IPS-15b (cell line): Measurements from ENCODE around the gene GARNL3.

ENCODE experiments used
- H3K27me3 ChIP-seq: one replicate; pipeline ENCODE4 v1.6.1; 2013; ENCODE audit warnings: low read length; ENCODE audit not compliant: control insufficient read depth, insufficient read depth
- H3K36me3 ChIP-seq: one replicate; pipeline ENCODE4 v1.6.1; 2013; ENCODE audit warnings: low read length; ENCODE audit not compliant: control insufficient read depth, insufficient read depth
- H3K4me1 ChIP-seq: one replicate; pipeline ENCODE4 v1.6.1; 2013; ENCODE audit warnings: mild to moderate bottlenecking, low read length; ENCODE audit not compliant: control insufficient read depth, insufficient read depth
- H3K4me3 ChIP-seq: one replicate; pipeline ENCODE4 v1.5.1; 2013; ENCODE audit warnings: low read depth, low read length
- H3K9ac ChIP-seq: one replicate; pipeline ENCODE4 v1.6.1; 2013; ENCODE audit warnings: low read depth, mild to moderate bottlenecking, low read length
- H3K9me3 ChIP-seq: one replicate; pipeline ENCODE4 v1.6.1; 2013; ENCODE audit warnings: mild to moderate bottlenecking, low read length; ENCODE audit not compliant: control insufficient read depth, insufficient read depth

The GARNL3 gene

DNA sequence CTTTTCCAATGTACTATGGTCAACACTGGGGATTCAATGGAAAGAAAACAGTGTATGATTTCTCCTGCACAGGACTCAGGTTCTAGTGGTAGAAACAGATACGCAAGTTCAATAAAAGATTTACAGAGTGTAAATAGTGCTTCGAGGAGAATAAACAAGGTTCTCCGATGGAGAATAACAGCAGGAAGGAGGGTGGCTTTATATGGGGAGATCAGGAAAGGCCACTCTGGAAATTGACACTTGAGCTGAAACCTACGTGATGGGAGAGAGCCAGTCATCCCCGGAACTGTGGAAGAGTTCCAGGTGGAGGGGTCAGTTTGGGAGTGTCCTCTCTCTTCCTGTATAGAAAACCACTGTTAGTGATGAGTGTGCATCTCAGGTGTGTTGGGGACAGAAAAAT, 65.9 kb downstream of the GARNL3 start:
- Histone ChIP-seq H3K9me3 (no peaks in the 10 kb centered on the region), H3K4me3 (no peak overlapping the region), H3K4me1 (no peaks in the 10 kb centered on the region), H3K27me3 (no peaks in the 10 kb centered on the region), H3K36me3 (no peaks in the 10 kb centered on the region), H3K9ac (no peak overlapping the region)

DNA sequence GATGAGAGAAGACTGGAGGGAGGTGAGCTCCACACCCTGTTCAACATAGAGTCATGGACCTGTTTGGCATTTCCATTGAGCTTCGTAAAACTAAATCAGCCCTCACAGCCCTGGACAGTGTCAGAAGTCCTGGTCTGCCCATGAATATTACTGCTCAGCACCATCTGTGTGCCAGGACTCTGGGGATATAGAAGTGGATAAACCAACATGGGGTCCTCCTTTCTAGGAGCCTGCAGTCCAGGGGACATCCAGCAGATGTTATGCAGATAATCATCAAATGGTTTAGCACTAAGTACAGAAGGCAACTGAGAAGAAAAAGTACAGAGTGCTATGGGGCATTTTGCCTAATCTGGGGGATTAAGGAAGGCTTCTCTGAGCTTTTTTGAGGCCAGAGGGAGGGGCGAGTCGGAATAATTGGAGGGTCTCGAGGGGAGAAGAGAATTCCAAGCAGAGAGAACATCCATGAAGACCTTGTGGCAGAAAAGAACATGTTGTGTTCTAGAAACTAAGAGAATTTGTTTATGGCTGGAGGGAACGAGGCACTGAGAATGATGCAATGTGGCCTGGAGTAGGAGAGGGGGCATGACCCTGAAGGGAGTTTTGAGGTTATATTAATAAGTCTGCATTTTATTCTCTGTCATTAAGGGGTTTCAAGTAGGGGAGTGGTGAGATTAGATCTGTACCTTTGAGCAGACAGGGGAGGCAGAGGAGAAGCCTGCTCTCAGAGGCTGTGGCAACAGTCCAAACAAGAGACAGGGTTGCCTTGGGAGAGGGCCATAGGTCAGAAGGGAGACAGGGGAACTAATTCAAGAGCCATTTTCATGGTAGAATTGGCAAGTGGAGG, 68.9 kb downstream of the GARNL3 start:
- no peaks in the 10 kb centered on the region for H3K27me3 ChIP-seq
- no peak overlapping the region for H3K9ac ChIP-seq
- no peaks in the 10 kb centered on the region for H3K36me3 ChIP-seq
- no peaks in the 10 kb centered on the region for H3K9me3 ChIP-seq
- no peak overlapping the region for H3K4me3 ChIP-seq
- no peaks in the 10 kb centered on the region for H3K4me1 ChIP-seq

DNA sequence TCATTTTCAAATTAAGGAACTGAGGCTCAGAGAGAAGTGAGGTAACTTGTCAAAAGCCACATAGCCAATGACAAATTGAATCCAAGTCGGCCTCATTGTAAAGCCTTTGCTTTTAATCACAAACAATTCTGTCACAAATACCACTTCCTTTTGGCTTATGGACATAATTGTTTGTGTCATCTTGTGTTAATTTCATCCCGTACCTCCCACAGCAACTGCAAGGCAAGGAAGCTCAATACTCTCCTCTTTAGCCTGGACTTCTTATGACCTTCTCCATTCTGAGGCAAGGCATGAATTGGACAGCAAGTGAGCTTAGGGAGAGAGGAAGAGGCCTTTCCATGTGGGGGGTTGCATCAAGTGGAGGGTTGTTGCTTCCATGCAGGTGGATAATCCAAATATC, 70.2 kb downstream of the GARNL3 start:
- no peaks in the 10 kb centered on the region for H3K4me1 ChIP-seq
- H3K4me3 ChIP-seq, result no peak overlapping the region
- no peaks in the 10 kb centered on the region for H3K36me3 ChIP-seq
- no peak overlapping the region for H3K9ac ChIP-seq
- H3K9me3 ChIP-seq, result no peaks in the 10 kb centered on the region
- no peaks in the 10 kb centered on the region for H3K27me3 ChIP-seq

GRCh38 chr9:127336086-127336485, 71.5 kb downstream of the GARNL3 start:
- H3K9ac ChIP-seq, result no peak overlapping the region
- no peaks in the 10 kb centered on the region for H3K4me1 ChIP-seq
- H3K4me3 ChIP-seq, result no peak overlapping the region

GRCh38 chr9:127336506-127337352, 72.2 kb downstream of the GARNL3 start:
- H3K36me3 ChIP-seq, result peaks cover 2% of the 10 kb centered on the region
- no peak overlapping the region for H3K4me3 ChIP-seq
- H3K9me3 ChIP-seq, result no peaks in the 10 kb centered on the region
- H3K27me3 ChIP-seq, result no peaks in the 10 kb centered on the region
- no peak overlapping the region for H3K9ac ChIP-seq
- H3K4me1 ChIP-seq, result no peaks in the 10 kb centered on the region

More at GRCh38 chr9:127336086-127336485, 71.5 kb downstream of the GARNL3 start:
- no peaks in the 10 kb centered on the region for H3K27me3 ChIP-seq
- no peaks in the 10 kb centered on the region for H3K9me3 ChIP-seq
- peaks cover 2% of the 10 kb centered on the region for H3K36me3 ChIP-seq

- H3K27me3 ChIP-seq, result no peaks in the 10 kb centered on the region
Measured at GRCh38 chr9:127340721-127341120, 76.1 kb downstream of the GARNL3 start.

GRCh38 chr9:127341152-127341551, 76.6 kb downstream of the GARNL3 start:
- H3K4me1 ChIP-seq, result no peaks in the 10 kb centered on the region
- no peak overlapping the region for H3K9ac ChIP-seq
- H3K27me3 ChIP-seq, result no peaks in the 10 kb centered on the region
- peaks cover 2% of the 10 kb centered on the region for H3K36me3 ChIP-seq
- H3K9me3 ChIP-seq, result no peaks in the 10 kb centered on the region
- no peak overlapping the region for H3K4me3 ChIP-seq

More at GRCh38 chr9:127340721-127341120, 76.1 kb downstream of the GARNL3 start:
- H3K9me3 ChIP-seq, result no peaks in the 10 kb centered on the region
- no peak overlapping the region for H3K9ac ChIP-seq
- no peaks in the 10 kb centered on the region for H3K4me1 ChIP-seq
- H3K4me3 ChIP-seq, result no peak overlapping the region
- peaks cover 2% of the 10 kb centered on the region for H3K36me3 ChIP-seq

- no peak overlapping the region for H3K4me3 ChIP-seq
- H3K27me3 ChIP-seq, result no peaks in the 10 kb centered on the region
- H3K36me3 ChIP-seq, result peaks cover 4% of the 10 kb centered on the region
- peaks cover 6% of the 10 kb centered on the region for H3K4me1 ChIP-seq
- no peak overlapping the region for H3K9ac ChIP-seq
- no peaks in the 10 kb centered on the region for H3K9me3 ChIP-seq
Measured at GRCh38 chr9:127344368-127345000, 79.9 kb downstream of the GARNL3 start.

- H3K4me3 ChIP-seq, result no peak overlapping the region
- no peaks in the 10 kb centered on the region for H3K27me3 ChIP-seq
- peaks cover 2% of the 10 kb centered on the region for H3K36me3 ChIP-seq
- peaks cover 6% of the 10 kb centered on the region for H3K4me1 ChIP-seq
- no peaks in the 10 kb centered on the region for H3K9me3 ChIP-seq
- no peak overlapping the region for H3K9ac ChIP-seq
Measured at GRCh38 chr9:127345566-127345965, 81.0 kb downstream of the GARNL3 start.

GRCh38 chr9:127346584-127346983, 82.0 kb downstream of the GARNL3 start:
- Histone ChIP-seq H3K4me3 (no peak overlapping the region), H3K9ac (no peak overlapping the region), H3K36me3 (peaks cover 2% of the 10 kb centered on the region), H3K4me1 (peaks cover 6% of the 10 kb centered on the region), H3K27me3 (no peaks in the 10 kb centered on the region), H3K9me3 (no peaks in the 10 kb centered on the region)

DNA sequence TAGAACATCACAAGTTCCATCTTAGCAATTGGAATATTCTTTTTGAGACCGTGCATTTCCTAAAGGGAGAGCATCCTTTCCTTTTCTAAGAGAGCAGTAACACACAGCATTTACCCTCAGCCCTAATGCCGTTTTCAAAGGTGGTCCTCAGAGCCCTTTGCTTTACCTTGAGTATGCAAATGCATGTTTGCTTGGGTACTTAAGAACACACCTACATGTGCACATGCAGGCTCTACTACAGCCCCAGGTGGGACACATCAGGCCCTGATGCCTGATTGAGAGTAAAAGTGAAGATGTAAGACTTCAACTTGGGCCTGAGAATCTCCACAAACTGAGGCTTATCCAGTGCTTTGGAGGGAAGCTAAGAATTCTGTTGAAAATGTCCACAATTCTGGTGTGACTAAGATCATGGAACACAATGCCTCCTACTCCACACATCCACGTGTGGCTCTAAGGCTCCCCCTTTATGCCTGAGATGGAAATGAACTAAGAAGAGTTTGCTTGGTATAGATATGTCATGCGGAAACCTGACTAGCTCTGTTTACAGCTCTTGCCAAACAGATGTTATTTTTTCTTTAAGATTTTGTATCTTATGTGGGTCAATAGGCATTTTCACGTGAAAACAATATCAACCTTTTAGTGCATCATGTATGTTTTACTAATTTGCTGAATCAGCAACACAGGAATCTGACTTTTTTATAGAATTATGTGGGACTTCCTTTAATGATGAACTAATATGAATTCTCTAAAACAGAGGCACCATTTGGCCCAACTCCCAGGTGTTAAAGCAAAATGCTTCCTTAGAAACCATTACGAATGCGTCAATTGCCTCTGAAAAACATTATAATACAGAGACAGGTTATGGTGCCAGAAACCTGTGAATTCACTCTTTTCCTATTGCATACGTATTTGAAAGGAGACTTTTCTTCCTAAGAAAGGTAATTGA, 83.5 kb downstream of the GARNL3 start:
- peaks cover 6% of the 10 kb centered on the region for H3K4me1 ChIP-seq
- no peak overlapping the region for H3K9ac ChIP-seq
- H3K36me3 ChIP-seq, result peaks cover 2% of the 10 kb centered on the region
- H3K9me3 ChIP-seq, result no peaks in the 10 kb centered on the region
- H3K27me3 ChIP-seq, result no peaks in the 10 kb centered on the region
- H3K4me3 ChIP-seq, result no peak overlapping the region
